Measurements from ENCODE around the gene RBFOX2.
A peak's percentile ranks its signal among the peaks of the same experiment; 100 is the strongest.

RBFOX2 gene

DNA sequence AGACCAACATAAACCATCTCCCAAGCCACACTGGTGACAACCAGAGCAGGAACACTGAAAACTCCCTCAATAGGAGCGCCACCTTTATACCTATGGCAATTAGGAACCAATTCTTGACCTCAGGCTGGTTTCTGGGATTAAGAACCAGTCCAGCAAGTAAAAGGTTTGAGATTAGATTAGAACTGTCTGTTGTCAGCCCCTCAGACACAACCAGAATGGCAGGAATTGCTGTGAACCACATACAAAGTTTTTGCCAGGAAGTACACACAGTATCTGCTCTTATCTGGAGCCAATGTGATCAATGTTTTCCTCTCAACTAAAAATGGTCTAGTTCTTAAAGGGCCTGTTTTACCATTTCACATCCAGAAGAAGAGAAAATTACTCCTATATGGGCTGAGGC lies 55.2 kb downstream of the RBFOX2 start:
- DNase-seq (ENCODE audit: low spot score): no peak

DNA sequence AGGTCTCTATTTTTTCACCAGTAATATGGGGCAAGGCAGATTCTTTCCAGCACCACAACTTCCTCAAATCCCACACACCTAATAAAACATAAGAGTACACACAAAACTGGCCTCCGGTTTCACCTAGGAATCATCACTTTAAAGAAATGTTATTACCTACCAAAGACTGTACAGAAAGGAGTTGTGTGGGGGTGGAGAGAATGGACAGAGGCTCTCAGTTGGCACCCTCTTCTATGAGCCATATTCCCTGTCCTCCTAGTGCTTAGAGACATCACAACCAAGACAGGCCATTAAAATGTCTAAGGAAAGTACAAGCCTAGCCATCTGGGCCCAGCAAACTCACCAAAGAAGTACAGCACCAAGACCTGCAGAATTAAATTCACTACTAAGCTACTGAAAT lies 56.1 kb downstream of the RBFOX2 start:
- DNase-seq (ENCODE audit: low spot score): no peak

DNA sequence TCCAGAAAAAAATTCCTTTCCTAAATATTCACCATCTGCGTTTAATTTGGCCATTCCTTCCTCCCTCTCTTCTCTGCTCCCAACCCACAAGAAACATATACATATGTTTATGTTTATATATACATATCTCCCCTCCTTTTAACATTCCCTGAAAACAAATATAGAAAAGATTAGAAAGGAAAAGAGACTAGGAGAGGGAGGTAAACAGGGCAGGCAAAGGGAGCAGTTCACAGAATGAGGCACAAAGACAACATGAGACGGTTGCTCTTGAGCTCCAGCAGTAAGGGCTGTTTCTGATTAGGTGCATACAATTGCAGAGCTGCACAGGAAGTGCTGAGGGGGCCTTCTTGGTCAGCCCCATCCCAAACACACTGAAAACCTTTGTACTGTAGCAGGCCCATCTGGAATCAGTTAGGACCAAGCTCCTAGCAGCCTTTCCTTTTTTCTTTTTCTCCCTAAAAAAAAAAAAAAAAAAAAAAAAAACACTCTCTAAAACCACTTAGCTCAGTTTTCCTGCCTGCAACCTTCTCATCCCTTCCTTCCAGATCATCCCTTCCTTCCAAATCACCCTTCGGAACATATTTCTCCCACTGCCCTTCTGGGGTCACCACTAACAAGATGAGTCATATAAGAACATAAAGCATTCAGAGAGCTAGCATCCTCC lies 57.0 kb downstream of the RBFOX2 start:
- DNase-seq (ENCODE audit: low spot score): no peak

DNA sequence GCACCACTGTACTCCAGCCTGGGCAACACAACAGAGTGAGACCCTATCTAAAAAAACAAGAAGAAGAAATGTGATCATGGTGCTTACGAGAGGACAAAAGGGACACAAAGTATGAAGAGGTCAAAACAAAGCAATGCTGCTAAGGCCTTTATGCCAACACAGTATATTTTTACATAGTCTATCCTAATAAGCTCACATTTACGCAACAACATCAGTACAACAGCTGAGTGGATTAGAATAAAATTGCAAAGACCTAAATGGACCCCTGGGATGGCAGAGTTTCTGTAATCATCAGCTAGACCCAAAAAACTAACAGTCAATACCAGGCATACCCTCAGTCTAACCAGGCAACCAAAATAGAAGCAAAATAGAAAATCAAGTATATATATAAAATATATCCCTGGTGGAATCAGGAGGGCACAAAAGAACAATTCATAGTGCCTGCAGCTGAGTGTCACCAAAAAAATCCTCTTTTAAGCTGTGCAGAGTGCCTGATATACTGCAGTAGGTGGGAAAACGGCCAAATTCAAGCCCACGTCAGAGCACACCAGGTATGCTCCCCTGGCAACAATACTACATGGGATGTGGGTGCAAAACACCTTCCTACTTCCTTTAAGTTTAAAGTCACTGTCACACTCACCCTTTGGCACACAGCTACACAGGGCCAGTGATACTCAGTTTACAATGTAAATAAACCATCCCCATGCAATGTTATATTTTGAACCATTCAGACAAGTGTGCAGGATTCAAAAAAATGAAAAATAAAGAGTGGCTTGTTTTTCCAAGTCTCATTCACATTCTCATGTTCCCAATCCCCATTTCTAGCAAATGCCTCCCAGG lies 57.8 kb downstream of the RBFOX2 start:
- DNase-seq (ENCODE audit: low spot score): no peak

DNA sequence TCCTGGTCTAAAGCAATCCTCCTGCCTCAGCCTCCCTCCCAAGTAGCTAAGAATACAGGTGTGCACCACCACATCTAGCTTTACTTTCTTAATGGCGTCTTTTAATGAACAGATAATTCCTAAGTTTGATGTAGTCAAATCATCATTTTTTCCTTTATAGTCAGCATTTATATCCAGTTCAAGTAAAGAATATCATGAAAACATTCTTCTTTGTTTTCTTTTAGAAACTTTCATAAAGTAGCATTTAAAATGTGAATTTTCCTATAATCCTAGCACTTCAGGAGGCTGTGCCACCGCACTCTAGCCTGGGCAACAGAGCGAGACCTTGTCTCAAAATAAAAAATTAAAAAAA lies 61.6 kb downstream of the RBFOX2 start:
- no peak for DNase-seq (ENCODE audit: low spot score)

DNA sequence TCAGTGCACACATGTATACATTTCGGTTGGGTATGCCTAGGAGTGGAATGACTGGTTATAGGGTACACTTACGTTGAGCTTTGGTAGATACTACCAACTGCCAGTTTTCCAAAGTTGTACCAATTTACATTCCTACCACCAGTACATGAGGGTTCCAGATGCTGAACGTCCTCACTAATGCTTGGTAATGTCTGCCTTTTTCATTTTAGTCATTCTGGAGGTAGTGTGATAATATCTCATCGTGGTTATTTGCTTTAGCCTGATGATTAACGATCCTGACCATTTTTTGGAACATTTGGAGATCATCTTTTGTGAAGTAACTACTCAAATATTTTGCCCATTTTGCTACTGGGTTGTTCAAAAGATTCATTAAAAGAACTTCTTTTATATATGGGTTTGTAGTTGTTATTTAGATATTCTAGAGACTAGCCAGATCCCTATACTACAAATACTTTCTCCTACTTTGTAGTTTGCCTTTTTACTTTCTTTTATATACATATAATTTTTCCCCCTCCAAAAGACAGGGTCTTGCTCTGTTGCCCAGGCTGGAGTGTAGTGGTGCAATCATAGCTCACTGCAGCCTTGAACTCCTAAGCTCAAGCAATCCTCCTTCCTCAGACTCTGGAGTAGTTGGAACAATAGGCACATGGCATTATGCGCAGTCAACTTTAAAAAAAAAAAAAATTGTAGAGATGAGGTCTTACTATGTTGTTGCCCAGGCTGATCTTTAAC lies 62.1 kb downstream of the RBFOX2 start:
- no peak for DNase-seq (ENCODE audit: low spot score)

DNA sequence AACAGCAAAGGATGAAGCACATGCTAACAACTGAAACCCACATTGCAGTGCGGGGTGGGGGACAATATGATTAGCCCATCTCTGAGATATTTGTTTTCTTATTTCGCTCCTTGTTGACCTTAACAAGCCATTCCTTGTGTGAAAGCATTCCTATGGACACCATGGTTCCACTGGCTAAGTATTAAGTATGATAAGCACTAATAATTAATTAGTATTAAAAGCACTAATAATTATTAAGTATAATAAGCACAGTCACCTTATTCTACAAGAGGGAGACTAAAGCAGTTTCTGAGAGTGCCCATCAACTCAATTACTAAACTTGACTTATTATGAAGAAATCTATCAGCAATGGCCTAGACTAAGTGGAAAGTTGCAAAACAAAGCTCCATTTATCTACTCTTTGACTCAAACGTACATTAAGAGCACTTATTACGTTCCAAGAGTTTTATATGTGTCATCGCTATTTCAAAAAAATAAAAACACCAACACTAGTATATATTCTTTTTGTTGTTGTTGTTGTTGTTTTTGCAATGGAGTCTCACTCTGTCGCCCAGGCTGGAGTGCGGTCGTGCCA lies 65.3 kb downstream of the RBFOX2 start:
- no peak for DNase-seq (ENCODE audit: low spot score)

DNA sequence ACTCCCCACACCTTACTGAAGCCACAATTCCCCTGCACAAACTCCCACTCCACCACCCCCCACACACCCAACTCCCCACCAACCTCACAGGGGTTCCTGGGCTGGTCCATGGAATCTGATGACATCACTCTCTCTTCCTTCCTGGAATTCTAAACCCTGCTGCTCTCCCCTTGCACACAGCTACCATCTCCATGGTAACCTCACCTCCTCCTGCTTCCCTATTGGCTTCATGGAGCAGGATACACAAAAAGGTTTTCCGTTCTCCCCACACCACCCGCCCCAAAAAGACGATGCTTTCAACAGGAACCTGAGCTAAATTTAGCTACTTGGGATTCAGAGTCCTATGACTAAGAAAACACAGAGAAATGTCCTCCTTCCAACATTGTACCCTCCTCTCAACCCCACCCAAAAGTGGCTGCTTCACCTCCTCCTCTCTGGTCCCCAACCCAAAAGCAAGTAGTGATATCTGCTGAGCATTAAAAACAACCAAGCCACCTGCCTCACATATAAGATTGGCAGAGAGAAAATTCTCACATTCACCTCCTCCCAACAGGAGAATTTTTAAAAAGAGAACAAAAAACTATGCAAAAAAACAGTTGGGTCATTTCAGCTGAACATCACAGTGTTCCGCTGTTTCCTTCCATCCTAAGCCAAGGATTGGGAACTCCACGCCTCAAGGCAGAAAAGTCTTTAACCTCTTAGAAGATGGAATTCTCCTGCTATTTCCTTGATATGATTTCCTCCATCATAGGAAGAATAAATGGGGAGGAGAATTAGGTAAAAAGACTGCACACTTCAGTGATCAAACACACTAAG lies 66.9 kb downstream of the RBFOX2 start:
- peak; percentile 83 for DNase-seq (ENCODE audit: low spot score)

DNA sequence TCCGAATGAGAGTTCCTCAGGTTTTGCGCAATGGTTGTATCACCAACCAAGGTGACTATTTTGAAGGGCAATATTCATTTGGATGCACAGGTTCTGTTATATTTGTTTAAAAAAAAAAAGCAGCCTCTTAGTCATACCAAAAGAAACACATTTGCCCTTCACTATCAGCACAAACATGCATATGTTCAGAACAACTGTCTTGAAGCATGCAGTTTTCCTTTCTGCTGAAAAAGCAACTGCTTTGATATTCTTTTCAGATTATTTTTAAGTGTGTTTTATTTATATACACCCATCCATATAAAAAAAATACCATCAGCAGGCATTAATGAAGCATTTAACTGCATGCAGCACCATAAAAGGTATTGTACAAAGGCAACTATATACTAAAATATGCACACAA lies 67.8 kb downstream of the RBFOX2 start:
- no peak for DNase-seq (ENCODE audit: low spot score)

DNA sequence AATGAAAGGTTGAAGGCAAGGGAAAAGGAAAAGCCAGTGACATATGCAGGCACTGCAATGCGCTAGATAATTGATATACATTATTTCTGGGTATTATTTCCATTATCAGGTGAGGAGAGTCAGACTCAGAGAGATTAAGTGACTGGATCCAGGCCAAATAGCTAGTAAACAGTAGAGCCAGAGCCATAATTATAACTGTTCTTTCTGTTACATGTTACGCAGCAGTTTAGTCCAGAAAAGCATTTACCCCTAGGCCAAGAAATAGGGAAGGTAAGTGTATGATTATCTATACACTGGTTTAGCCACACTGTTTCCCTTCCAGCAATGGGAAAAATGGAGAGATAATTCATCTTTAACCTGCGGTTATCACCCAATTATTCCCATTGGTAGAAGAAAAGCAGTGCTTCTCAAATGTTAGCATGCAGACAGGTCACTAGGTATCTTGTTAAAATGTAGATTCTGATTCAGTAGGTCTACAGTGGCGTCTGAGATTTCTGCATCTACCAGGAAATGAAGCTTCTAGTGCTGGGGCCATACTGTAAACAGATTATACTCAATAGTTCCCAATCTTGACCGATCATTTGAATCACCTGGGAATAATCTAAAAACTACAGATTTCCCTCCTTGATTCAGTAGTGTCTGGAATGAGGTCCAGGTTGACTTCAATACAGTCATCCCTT lies 69.4 kb downstream of the RBFOX2 start:
- no peak for DNase-seq (ENCODE audit: low spot score)

DNA sequence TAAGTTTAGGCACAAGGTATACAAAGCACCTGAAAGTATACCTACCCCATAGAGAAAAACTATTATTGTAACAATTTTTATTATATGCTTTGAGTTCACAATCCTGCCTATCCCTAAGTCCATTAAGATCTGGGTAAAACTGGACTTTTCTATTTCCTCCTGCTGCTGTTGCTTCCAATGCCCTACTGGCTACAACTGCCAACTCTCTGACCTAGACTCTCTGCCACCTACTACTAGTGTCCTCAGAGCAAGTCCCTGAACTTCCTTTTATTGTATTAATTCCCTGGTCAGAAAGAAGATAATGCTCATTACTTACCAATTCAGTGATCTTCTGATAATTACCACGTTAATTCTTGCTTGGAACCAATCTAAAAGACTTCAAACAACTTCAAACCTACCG lies 70.3 kb downstream of the RBFOX2 start:
- no peak for DNase-seq (ENCODE audit: low spot score)

DNA sequence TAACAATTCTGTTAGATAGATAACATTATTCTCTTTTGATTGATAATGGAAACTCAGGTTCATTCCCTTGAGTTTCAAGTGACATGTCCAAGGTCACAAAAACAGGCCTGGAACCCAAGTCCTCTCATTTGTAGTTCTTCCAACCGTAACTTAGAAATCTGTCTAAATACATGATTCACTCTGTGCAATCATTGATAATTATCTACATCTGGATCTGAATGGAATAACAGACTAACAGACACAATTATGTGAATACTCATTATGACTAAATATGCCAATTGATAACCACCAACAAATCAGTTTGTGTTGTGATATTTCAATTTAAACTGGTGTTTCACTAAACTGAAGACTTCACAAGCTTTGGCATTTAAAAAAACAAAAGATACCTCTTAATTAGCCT lies 71.0 kb downstream of the RBFOX2 start:
- DNase-seq (ENCODE audit: low spot score): no peak

DNA sequence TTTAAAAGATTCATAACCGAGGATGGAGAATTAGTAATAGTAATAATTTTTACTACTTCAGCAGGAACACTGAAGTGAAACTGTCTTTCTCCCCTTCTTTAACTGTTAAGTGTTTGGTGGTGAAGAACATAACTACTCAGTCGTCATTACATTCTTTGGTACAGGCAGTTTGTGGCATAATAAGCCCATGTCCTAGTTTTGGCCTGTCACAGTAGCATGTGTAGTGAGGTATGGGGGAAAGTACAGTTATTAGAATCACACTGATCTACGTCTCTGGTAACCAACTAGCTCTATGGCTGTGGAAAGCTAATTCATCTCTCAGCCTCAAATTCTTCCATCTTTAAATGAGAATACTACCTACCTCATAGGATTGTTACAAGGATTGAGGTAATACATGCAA lies 71.8 kb downstream of the RBFOX2 start:
- no peak for DNase-seq (ENCODE audit: low spot score)

DNA sequence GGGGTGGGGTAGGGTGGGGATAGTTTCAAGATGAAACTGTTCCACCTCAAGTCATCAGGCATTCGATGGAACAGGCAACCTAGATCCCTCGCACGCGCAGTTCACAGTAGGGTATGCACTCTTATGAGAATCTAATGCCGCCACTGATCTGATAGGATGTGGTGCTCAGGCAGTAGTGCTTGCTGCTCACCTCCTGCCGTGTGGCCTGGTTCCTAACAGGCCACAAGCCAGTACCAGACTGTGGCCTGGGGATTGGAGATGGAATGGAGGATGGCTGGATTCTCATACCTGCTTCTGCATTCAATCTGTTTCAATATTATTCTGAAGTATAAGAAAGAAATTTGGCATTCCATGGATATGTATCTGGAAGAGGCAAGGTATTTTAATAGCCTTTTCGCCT lies 73.1 kb downstream of the RBFOX2 start:
- no peak for DNase-seq (ENCODE audit: low spot score)

DNA sequence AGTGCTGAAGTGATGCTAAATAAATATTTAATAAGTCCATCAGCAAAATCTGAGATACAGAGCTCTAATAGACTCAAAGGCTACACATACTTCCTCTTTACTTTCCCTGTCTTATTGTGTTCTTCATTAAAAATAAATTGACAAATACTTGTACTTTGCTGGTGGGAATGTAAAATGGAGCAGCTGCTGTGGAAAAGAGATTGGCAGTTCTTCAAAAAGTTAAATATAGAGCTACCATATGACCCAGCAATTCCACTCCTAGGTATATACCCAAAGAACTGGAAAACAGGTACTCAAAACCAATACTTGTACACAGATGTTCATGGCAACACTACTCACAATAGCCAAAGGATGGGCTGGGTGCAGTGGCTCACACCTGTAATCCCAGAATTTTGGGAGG lies 76.0 kb downstream of the RBFOX2 start:
- no peak for DNase-seq (ENCODE audit: low spot score)

DNA sequence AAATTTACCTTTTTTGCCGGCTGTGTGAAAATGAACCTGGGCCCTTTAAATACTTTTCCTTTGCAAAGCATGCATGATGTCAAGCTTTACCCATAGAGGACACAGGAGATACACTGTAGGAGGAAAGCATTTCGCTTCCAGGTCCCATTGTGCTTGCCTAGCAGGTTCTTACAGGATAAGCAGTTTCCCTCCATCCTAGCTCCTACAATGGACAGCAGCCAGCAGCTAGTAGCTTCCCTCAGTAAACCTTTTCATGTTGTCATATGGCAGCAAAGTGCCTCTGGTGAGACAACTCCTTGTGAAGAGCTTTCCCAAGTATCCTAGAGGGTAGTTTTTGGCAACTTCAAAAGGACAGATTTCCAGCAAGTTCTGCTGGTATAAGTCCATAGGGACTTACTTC lies 78.4 kb downstream of the RBFOX2 start:
- DNase-seq (ENCODE audit: low spot score): no peak

DNA sequence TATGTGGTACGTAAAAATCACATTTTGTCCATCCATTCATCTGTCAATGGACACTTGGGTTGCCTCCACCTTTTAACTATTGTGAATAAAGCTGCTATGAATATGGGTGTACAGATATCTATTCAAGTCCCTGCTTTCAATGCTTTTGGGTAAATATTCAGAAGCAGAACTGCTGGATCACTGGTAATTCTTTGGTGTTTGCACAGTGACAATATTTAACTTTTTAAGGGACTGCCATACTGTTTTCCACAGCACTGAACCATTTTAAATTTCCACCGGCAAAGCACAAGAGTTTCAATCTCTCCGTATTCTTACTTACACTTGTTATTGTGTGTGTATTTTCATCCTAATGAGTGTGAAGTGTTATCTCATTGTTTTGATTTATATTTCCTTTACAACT lies 79.4 kb downstream of the RBFOX2 start:
- no peak for DNase-seq (ENCODE audit: low spot score)

DNA sequence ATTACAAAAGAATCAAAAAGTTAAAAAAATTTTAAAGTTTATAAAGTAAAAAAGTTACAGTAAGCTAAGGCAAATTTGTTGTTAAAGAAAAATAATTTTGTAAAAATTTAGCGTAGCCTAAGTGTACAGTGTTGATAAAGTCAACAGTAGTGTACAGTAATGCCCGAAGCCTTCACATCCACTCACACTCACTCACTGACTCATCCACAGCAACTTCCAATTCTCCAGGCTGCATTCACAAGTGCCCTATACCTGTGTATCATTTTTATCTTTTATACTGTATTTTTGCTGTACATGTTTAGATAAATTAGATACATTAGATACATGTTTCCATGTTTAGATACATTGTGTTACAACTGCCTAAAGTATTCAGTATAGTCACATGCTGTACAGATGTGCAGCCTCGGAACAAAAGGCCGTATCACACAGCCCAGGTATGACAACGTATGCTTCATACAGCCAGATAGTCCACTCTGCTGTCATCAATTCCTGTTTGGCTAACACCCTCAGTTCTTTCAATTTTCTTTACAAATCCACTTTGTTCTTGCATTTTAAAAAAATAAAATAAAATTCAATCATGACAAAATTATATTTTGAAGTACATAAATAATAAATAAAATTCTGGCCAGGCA lies 80.7 kb downstream of the RBFOX2 start:
- no peak for DNase-seq (ENCODE audit: low spot score)

DNA sequence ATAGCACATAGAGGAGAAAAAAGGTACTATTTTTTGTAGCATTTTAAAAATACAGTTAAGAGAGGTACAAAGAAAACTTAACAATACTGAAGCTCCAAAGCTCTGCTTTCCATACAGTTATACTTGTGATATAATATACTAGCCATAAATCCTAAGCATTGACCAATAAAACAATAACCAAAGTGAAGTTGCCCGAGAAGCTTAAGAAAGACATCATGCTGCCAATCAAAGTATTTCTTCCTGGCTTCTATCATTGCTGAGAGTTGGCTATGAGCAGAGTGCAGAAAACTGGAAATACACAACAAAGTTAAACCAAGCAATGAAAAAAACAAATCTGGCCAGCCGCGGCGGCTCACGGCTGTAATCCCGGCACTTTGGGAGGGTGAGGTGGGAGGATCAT lies 84.2 kb downstream of the RBFOX2 start:
- no peak for DNase-seq (ENCODE audit: low spot score)

DNA sequence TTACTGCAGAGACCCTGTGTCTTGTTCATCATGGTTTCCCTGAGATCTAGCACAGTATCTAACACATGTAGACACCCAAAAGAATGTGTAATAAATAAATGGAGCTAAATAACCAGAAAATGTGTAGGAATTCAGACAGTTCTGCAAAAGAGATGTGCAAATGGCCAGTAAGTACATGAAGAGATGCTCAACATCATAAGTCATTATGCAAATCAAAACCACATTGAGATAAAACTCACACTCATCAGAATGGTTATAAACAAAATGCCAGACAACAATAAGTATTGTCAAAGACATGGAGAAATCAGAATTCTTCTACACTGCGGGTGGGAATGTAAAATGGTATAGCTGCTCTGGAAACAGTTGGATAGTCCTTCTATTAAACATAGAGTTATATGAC lies 88.5 kb downstream of the RBFOX2 start:
- DNase-seq (ENCODE audit: low spot score): no peak

DNA sequence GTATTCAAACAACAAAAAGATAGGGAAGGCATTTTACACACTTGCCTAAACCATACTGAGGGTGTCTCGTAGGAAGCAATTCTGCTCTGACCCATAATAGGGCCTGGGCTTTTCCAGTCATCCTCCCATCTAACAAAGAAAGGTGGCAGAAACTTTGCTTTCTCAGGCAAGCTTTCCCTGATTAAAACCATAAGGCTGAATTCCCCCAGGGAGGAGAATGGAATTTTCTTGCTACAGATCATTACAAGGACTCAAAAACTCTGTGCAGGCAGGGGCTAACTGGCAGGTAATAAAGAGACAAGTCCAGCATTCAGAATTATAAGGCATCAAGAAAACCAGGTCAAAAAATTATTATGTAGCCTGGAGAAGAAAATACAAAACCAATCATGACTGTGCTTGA lies 90.4 kb downstream of the RBFOX2 start:
- no peak for DNase-seq (ENCODE audit: low spot score)
